Trophoblast cell (in vitro differentiated cells and primary cell): ENCODE results near the gene GCH1.

Source experiments
- DNase-seq, 2 donors: peaks; one replicate each; pipeline ENCODE4 v3.0.0-alpha.2; 2016
- H2AFZ ChIP-seq: 2 replicates; pipeline ENCODE4 v1.6.1; 2013; ENCODE audit warnings: low read length, moderate library complexity, mild to moderate bottlenecking; ENCODE audit not compliant: insufficient read depth, poor library complexity
- H2AK5ac ChIP-seq: 2 replicates; pipeline ENCODE4 v1.6.1; 2013; ENCODE audit warnings: mild to moderate bottlenecking, low read length
- H2BK120ac ChIP-seq: 2 replicates; pipeline ENCODE4 v1.6.1; 2013; ENCODE audit warnings: low read length, mild to moderate bottlenecking, moderate library complexity; ENCODE audit not compliant: insufficient read depth, poor library complexity
- H2BK12ac ChIP-seq: 2 replicates; pipeline ENCODE4 v1.6.1; 2013; ENCODE audit warnings: mild to moderate bottlenecking, low read length, moderate library complexity
- H2BK5ac ChIP-seq: 2 replicates; pipeline ENCODE4 v1.6.1; 2013; ENCODE audit warnings: low read length, low read depth, moderate library complexity, mild to moderate bottlenecking; ENCODE audit not compliant: poor library complexity
- H3K14ac ChIP-seq: 2 replicates; pipeline ENCODE4 v1.6.1; 2013; ENCODE audit warnings: mild to moderate bottlenecking, low read length
- H3K18ac ChIP-seq: 2 replicates; pipeline ENCODE4 v1.6.1; 2013; ENCODE audit warnings: mild to moderate bottlenecking, low read length
- H3K23ac ChIP-seq: 2 replicates; pipeline ENCODE4 v1.6.1; 2013; ENCODE audit warnings: low read length
- H3K27ac ChIP-seq: 2 replicates; pipeline ENCODE4 v1.5.1; 2013; ENCODE audit warnings: low read depth, mild to moderate bottlenecking, inconsistent platforms, low read length, moderate library complexity
- H3K27me3 ChIP-seq: 2 replicates; pipeline ENCODE4 v1.6.1; 2013; ENCODE audit warnings: inconsistent platforms, mild to moderate bottlenecking, low read length, moderate library complexity; ENCODE audit not compliant: insufficient read depth
- H3K36me3 ChIP-seq, 2 experiments: 1 replicate in 1 of 2; 2 replicates in 1 of 2; pipeline ENCODE4 v1.6.1; 2013; ENCODE audit warnings: low read length in 2 of 2, mild to moderate bottlenecking in 2 of 2, moderate library complexity in 1 of 2; ENCODE audit not compliant: insufficient read depth in 2 of 2, control insufficient read depth in 1 of 2
- H3K4ac ChIP-seq: 2 replicates; pipeline ENCODE4 v1.6.1; 2013; ENCODE audit warnings: low read depth, mild to moderate bottlenecking, low read length, moderate library complexity
- H3K4me1 ChIP-seq, 2 experiments: 1 replicate in 1 of 2; 2 replicates in 1 of 2; pipeline ENCODE4 v1.6.1; 2013; ENCODE audit warnings: low read length in 2 of 2, mild to moderate bottlenecking in 2 of 2, moderate library complexity in 1 of 2; ENCODE audit not compliant: insufficient read depth in 2 of 2, control insufficient read depth in 1 of 2
- H3K4me2 ChIP-seq: 2 replicates; pipeline ENCODE4 v1.6.1; 2013; ENCODE audit warnings: inconsistent platforms, mild to moderate bottlenecking, low read length, moderate library complexity
- H3K4me3 ChIP-seq: 2 replicates; pipeline ENCODE4 v1.5.1; 2013; ENCODE audit warnings: mild to moderate bottlenecking, low read depth, low read length, inconsistent platforms
- H3K79me1 ChIP-seq: one replicate; pipeline ENCODE4 v1.6.1; 2013; ENCODE audit warnings: low read length
- H3K79me2 ChIP-seq: 2 replicates; pipeline ENCODE4 v1.6.1; 2013; ENCODE audit warnings: low read length, mild to moderate bottlenecking; ENCODE audit not compliant: control insufficient read depth, insufficient read depth, poor library complexity
- H3K9ac ChIP-seq: 2 replicates; pipeline ENCODE4 v1.6.1; 2013; ENCODE audit warnings: mild to moderate bottlenecking, low read length
- H3K9me3 ChIP-seq: 2 replicates; pipeline ENCODE4 v1.6.1; 2013; ENCODE audit warnings: low read depth, mild to moderate bottlenecking, control low read depth, inconsistent platforms, low read length; ENCODE audit not compliant: insufficient read depth
- H4K12ac ChIP-seq: 2 replicates; pipeline ENCODE4 v1.6.1; 2013; ENCODE audit warnings: low read depth, mild to moderate bottlenecking, low read length, moderate library complexity
- H4K8ac ChIP-seq: 2 replicates; pipeline ENCODE4 v1.6.1; 2013; ENCODE audit warnings: low read depth, mild to moderate bottlenecking, low read length, moderate library complexity
- H4K91ac ChIP-seq: one replicate; pipeline ENCODE4 v1.6.1; 2013; ENCODE audit warnings: low read depth, mild to moderate bottlenecking, low read length, moderate library complexity
- WGBS: extraction: QIAGEN DNeasy Blood & Tissue Kit; methylation state at CpG from one replicate; pipeline ENCODE4 v1.1.7; 2013; ENCODE audit warnings: missing lambda C conversion rate; ENCODE audit not compliant: insufficient read length, insufficient coverage; ENCODE audit errors: extremely low coverage; 5-methylcytosine and 5-hydroxymethylcytosine counted together

The GCH1 gene

DNA sequence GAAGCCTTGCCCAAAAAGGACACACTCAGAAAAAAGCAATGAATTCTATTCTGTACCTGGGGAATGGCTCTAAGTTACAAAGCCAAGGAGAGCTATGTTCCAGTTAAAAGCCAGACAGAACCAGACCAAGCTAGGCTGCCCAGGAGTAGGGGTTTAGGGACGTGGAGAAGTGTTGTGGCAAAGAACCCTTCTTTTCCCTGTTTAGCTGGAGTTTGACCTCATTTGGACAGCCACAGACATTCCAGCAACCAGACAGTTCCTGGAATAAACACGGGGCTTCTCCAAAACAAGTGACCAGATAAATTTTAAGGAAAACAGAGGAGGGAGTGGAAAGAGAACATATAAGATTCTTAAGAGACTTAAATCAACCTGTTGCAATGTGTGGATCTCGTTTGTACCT lies 62.3 kb downstream of the GCH1 start:
- no peak overlapping the region for H3K4me2 ChIP-seq
- H3K4ac ChIP-seq: no peak overlapping the region
- no peaks in the 10 kb centered on the region for H3K27me3 ChIP-seq
- no peak overlapping the region for H2BK5ac ChIP-seq
- H3K79me1 ChIP-seq: no peaks in the 10 kb centered on the region
- no peak overlapping the region for H2AFZ ChIP-seq
- no peak overlapping the region for H3K9ac ChIP-seq
- no peak overlapping the region for H3K4me3 ChIP-seq
- H3K27ac ChIP-seq: no peak overlapping the region
- no peak overlapping the region for H4K8ac ChIP-seq
- H2BK120ac ChIP-seq: no peak overlapping the region
- H2AK5ac ChIP-seq: no peak overlapping the region
- no peak overlapping the region for H2BK12ac ChIP-seq
- no peak overlapping the region for H3K18ac ChIP-seq
- no peak overlapping the region for H3K14ac ChIP-seq
- H3K23ac ChIP-seq: no peak overlapping the region
- no peaks in the 10 kb centered on the region for H3K36me3 ChIP-seq
- H3K4me1 ChIP-seq: no peaks in the 10 kb centered on the region
- no peak for DNase-seq
- H4K12ac ChIP-seq: no peak overlapping the region
- WGBS: no CpG with 5 or more reads among the region's 3 CpGs
- H4K91ac ChIP-seq: no peak overlapping the region
- no peaks in the 10 kb centered on the region for H3K79me2 ChIP-seq
- H3K9me3 ChIP-seq: no peaks in the 10 kb centered on the region

DNA sequence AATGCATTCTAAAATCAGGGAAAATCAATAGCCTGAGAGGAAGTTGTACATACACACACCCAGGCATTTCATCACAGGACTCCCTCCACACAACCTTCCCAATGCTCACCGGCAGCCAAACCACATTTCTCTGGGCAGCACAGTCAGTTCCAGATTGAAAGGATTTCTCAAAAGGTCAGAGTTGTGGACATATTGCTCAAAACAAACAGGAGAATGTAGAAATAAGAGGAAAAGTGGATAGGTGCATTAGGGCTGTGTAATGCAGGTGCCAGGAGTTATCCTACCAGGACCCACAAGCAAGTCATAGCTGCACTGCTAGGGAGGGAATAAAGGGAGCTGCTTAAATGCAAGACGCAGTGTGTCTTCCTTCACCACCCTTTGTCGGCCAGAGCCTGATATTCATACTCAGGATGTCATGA lies 62.9 kb downstream of the GCH1 start:
- H4K91ac ChIP-seq: no peak overlapping the region
- H3K9me3 ChIP-seq: no peaks in the 10 kb centered on the region
- H3K36me3 ChIP-seq: no peaks in the 10 kb centered on the region
- no peak overlapping the region for H3K4me2 ChIP-seq
- no peak overlapping the region for H4K8ac ChIP-seq
- no peak overlapping the region for H4K12ac ChIP-seq
- H3K18ac ChIP-seq: no peak overlapping the region
- no peak overlapping the region for H2BK5ac ChIP-seq
- DNase-seq: no peak
- no peaks in the 10 kb centered on the region for H3K4me1 ChIP-seq
- H2BK120ac ChIP-seq: no peak overlapping the region
- H3K9ac ChIP-seq: no peak overlapping the region
- H3K79me1 ChIP-seq: no peaks in the 10 kb centered on the region
- no peak overlapping the region for H3K23ac ChIP-seq
- no peak overlapping the region for H3K27ac ChIP-seq
- no peak overlapping the region for H2BK12ac ChIP-seq
- H3K4ac ChIP-seq: no peak overlapping the region
- no peaks in the 10 kb centered on the region for H3K79me2 ChIP-seq
- no peak overlapping the region for H3K4me3 ChIP-seq
- WGBS: no CpG with 5 or more reads among the region's 3 CpGs
- no peak overlapping the region for H3K14ac ChIP-seq
- no peak overlapping the region for H2AFZ ChIP-seq
- no peak overlapping the region for H2AK5ac ChIP-seq
- H3K27me3 ChIP-seq: no peaks in the 10 kb centered on the region

DNA sequence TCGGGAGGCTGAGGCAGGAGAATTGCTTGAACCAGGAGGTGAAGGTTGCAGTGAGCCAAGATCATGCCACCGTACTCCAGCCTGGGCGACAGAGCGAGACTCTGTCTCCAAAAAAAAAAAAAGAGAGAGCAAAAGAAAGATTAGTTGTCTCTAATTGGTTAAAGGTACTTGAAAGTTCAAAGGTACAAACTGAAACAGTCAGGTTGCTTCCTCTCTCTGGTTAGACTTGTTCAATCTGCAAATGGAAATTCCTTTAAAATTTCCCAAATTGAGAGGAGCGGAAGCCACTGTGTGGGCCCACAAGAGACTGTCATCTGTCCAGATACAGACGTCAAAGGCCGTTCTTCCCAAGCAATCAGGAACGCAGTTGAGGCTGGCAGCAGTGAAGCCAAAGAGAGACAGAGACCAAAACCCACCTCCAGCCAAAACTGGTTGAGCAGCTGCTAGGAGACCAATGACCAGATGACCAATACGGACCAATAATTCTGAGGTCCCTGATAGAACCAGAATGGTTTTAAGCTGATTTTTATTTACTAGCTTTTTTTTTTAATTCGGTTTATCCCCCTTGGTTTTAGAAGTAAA lies 63.6 kb downstream of the GCH1 start:
- Histone ChIP-seq H2BK120ac (no peak overlapping the region), H3K9ac (no peak overlapping the region)

DNA sequence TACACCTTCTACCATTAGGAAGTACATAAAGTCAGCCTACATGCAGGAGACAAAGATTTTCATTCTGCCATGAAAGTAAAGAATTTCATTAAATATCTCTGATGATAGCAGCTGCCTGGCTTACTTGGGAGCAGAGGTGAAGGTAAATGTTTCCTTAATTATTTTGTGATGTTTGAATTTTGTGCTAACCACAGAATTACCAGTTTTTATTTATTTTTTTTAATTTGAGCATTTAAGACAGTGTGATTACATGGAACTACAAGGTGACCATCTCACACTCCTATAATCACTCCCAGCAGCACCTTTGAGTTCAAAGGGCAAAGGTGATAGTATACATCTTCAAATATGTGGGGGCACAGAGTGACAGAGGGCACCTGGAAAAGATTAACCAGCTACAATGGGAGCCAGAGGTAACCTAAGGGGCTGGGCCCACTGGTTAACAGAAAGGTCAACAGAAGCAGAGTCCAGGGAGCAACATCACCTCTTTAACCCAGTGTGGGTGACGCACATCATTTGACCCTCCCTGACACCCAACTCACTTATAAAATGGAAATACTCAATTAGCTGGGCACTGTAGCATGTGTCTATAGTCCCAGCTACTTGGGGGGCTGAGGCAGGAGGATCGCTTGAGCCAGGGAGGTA lies 65.0 kb downstream of the GCH1 start:
- Histone ChIP-seq H2BK120ac (no peak overlapping the region), H3K79me2 (no peaks in the 10 kb centered on the region), H4K12ac (no peak overlapping the region), H3K18ac (no peak overlapping the region), H2AK5ac (no peak overlapping the region), H3K4me3 (no peak overlapping the region), H3K4me2 (no peak overlapping the region), H3K4me1 (no peaks in the 10 kb centered on the region), H3K27ac (no peak overlapping the region), H2BK5ac (no peak overlapping the region), H3K14ac (no peak overlapping the region), H2BK12ac (no peak overlapping the region), H3K4ac (no peak overlapping the region), H3K27me3 (no peaks in the 10 kb centered on the region), H3K79me1 (no peaks in the 10 kb centered on the region), H4K91ac (no peak overlapping the region), H2AFZ (no peak overlapping the region), H3K9me3 (no peaks in the 10 kb centered on the region), H3K23ac (no peak overlapping the region), H3K9ac (no peak overlapping the region), H4K8ac (no peak overlapping the region), H3K36me3 (no peaks in the 10 kb centered on the region)
- WGBS: no CpG with 5 or more reads among the region's 2 CpGs
- DNase-seq: no peak

More for the DNA sequence above, 63.6 kb downstream of the GCH1 start:
- no peak overlapping the region for H4K12ac ChIP-seq
- no peak overlapping the region for H3K18ac ChIP-seq
- no peak overlapping the region for H4K91ac ChIP-seq
- H3K27me3 ChIP-seq: no peaks in the 10 kb centered on the region
- H3K4me3 ChIP-seq: no peak overlapping the region
- no peaks in the 10 kb centered on the region for H3K79me2 ChIP-seq
- no CpG with 5 or more reads among the region's 10 CpGs for WGBS
- no peak overlapping the region for H3K14ac ChIP-seq
- H3K27ac ChIP-seq: no peak overlapping the region
- no peak overlapping the region for H4K8ac ChIP-seq
- H2AFZ ChIP-seq: no peak overlapping the region
- no peaks in the 10 kb centered on the region for H3K36me3 ChIP-seq
- no peaks in the 10 kb centered on the region for H3K4me1 ChIP-seq
- H2BK12ac ChIP-seq: no peak overlapping the region
- H3K79me1 ChIP-seq: no peaks in the 10 kb centered on the region
- H3K9me3 ChIP-seq: no peaks in the 10 kb centered on the region
- H3K4me2 ChIP-seq: no peak overlapping the region
- H2BK5ac ChIP-seq: no peak overlapping the region
- no peak overlapping the region for H3K23ac ChIP-seq
- no peak overlapping the region for H3K4ac ChIP-seq
- no peak overlapping the region for H2AK5ac ChIP-seq
- DNase-seq: no peak
